ENCODE data around the gene DEUP1. TPM values are rescaled to one million over a fixed set of nuclear protein-coding genes. Genes with fewer than 3 reads are reported as not detected.

The DEUP1 gene
- not detected in 5 replicates for total RNA-seq (2022; extraction: Qiagen RNA extraction; ENCODE audit: low read depth)

DNA sequence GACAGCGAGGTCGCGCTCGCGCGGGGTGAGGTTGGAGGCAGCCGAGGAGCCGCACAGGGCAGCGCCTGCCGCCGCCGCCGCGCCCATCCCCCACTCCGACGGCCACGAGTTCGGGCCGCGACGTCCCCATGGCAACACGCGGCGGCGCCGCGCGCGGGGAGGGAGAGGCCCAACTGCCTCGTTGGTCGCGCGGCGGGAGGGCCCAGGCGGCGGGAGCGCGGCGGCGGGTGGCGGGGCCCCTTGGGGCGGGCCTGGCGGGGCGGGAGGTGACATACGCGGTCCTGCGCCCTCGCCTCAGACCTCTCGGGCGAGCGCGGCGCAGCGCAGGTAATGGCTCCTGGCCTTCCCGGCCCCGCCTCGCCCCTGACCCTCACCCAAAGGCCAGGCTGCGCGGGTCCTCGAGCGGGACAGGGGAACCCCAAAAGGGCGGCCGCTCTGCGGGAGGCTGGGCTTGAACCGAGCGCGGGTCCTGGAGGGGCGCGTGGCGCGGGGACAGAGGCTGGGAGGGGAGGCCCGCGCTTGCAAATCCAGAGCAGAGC, at the start of gene DEUP1:
Gene DEUP1, plus strand, starts transcription at position 297 of the 539 bp plus-strand sequence. CDS start 1,518 bp downstream, outside the sequence.

Other genes with a start within 250 kb of the DEUP1 start
- 14.5 to 20.2 TPM (median 17.0 TPM) in 5 replicates for gene SLC36A4, start 132.8 kb upstream of the DEUP1 start, total RNA-seq (2022; extraction: Qiagen RNA extraction; ENCODE audit: low read depth)
- 13.7 to 16.4 TPM (median 16.1 TPM) in 5 replicates for gene SMCO4, start 212.6 kb downstream of the DEUP1 start, total RNA-seq (2022; extraction: Qiagen RNA extraction; ENCODE audit: low read depth)

Data from A549 treated with DMSO at 1 μM for 4 hours (cell line).